Left ventricle myocardium inferior (tissue), 1 donor: ENCODE data around the gene WWP2. TPM values are rescaled to one million over a fixed set of nuclear protein-coding genes. Genes with fewer than 3 reads are reported as not detected.

Experiments used
- DNase-seq: peaks from one replicate; pipeline ENCODE4 v3.0.0-alpha.2; 2020
- H3K27ac ChIP-seq: fragments of 200-600 bp; replicated peaks from 2 replicates; pipeline ENCODE4 v1.8.0; 2021
- H3K27me3 ChIP-seq: fragments of 200-600 bp; 2 replicates; pipeline ENCODE4 v1.8.0; 2021; ENCODE audit warnings: low read depth
- H3K36me3 ChIP-seq: fragments of 200-600 bp; 2 replicates; pipeline ENCODE4 v1.8.0; 2021
- H3K4me1 ChIP-seq: fragments of 200-600 bp; 2 replicates; pipeline ENCODE4 v1.8.0; 2021
- H3K4me3 ChIP-seq: fragments of 200-600 bp; 2 replicates; pipeline ENCODE4 v1.8.0; 2021; ENCODE audit warnings: mild to moderate bottlenecking, moderate library complexity
- H3K9me3 ChIP-seq: fragments of 200-600 bp; replicated peaks from 2 replicates; pipeline ENCODE4 v1.8.0; 2021
- intact Hi-C: fragments of 100-400 bp; cut with micrococcal nuclease; formaldehyde crosslinking; loops from one replicate; pipeline ENCODE4 v1.11.0; 2022
- total RNA-seq: library from RNA; stranded (reverse); fragmentation: NEBNext Ultra II Directional; extraction: Animal tissue kit (Norgen Biotek cat#: 25700); gene quantifications from one replicate; pipeline ENCODE4 v1.2.1, GENCODE V29; 2021
- TF ChIP-seq, protein P1 (sequence below): fragments of 200-600 bp; IDR thresholded peaks from 2 replicates; pipeline ENCODE4 v1.8.0; 2021; ENCODE audit warnings: antibody characterized with exemption, mild to moderate bottlenecking, borderline replicate concordance
- donor health status: DM: no; HTN: yes; CAD: no; lungs with severe emphysema.

WWP2 gene
- total RNA-seq, 1 donor from 2014 or later, result 21.3 TPM

DNA sequence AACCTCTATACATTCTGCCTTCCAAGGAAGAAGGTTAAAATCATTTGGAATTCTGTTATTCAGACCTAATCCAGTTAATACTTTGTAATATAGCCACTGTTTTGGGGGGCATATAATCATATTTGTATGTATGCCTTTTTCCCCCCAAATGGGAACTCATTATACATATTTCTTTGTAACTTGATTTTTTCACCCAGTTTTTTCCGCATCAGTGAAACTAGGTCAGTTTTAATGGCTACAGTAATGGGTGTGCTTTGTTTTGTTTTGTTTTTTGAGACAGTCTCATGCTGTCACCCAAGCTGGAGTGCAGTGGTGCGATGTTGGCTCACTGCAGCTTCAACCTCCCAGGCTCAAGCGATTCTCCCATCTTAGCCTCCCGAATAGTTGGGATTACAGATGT is 54.9 kb downstream of the WWP2 start:
- intact Hi-C loops, result no loop called here
- H3K4me3 ChIP-seq, result no peak overlapping the region
- TF ChIP-seq, protein P1, sequence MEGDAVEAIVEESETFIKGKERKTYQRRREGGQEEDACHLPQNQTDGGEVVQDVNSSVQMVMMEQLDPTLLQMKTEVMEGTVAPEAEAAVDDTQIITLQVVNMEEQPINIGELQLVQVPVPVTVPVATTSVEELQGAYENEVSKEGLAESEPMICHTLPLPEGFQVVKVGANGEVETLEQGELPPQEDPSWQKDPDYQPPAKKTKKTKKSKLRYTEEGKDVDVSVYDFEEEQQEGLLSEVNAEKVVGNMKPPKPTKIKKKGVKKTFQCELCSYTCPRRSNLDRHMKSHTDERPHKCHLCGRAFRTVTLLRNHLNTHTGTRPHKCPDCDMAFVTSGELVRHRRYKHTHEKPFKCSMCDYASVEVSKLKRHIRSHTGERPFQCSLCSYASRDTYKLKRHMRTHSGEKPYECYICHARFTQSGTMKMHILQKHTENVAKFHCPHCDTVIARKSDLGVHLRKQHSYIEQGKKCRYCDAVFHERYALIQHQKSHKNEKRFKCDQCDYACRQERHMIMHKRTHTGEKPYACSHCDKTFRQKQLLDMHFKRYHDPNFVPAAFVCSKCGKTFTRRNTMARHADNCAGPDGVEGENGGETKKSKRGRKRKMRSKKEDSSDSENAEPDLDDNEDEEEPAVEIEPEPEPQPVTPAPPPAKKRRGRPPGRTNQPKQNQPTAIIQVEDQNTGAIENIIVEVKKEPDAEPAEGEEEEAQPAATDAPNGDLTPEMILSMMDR, result no peak
- peaks cover 13% of the 10 kb centered on the region for H3K36me3 ChIP-seq
- no peak for DNase-seq
- H3K27me3 ChIP-seq, result no peaks in the 10 kb centered on the region
- H3K27ac ChIP-seq, result no peak overlapping the region
- H3K9me3 ChIP-seq, result peaks cover 8% of the 10 kb centered on the region
- peaks cover 4% of the 10 kb centered on the region for H3K4me1 ChIP-seq

DNA sequence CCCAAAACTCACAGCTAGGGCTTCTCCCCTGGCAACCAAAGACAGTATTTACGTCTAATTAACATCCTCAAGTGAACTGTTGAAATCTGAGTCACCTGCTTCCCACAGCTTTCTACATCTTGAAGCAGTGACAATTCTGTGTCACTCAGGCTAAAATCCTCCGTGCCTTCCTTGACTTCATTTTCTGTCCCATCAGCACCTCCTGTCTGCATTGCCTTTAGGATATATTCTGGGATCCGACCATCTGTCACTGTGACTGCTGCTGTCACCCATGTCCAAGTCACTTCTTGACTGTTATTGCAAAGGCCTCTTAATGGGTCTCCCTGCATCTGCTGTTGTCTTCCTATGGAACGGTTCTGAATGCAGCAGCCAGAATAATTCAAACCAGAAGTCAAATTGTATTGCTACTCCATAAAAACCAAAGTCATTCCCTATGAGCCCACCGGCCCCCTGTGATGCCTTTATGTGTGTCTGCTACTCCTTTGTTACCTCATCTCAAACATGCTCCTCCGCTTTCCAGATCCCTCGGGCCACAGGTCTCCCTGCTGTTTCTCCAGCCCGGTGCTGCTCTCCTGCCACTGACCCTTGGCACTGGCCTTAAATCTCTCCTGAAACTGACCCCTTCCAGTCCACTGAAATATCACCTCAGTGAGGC is 56.9 kb downstream of the WWP2 start:
- Histone ChIP-seq H3K27me3 (no peaks in the 10 kb centered on the region), H3K4me3 (no peak overlapping the region), H3K36me3 (no peaks in the 10 kb centered on the region), H3K4me1 (peaks cover 14% of the 10 kb centered on the region), H3K9me3 (no peaks in the 10 kb centered on the region), H3K27ac (no peak overlapping the region)
- DNase-seq, result no peak
- TF ChIP-seq, protein P1, result no peak
- intact Hi-C loops, result no loop called here

DNA sequence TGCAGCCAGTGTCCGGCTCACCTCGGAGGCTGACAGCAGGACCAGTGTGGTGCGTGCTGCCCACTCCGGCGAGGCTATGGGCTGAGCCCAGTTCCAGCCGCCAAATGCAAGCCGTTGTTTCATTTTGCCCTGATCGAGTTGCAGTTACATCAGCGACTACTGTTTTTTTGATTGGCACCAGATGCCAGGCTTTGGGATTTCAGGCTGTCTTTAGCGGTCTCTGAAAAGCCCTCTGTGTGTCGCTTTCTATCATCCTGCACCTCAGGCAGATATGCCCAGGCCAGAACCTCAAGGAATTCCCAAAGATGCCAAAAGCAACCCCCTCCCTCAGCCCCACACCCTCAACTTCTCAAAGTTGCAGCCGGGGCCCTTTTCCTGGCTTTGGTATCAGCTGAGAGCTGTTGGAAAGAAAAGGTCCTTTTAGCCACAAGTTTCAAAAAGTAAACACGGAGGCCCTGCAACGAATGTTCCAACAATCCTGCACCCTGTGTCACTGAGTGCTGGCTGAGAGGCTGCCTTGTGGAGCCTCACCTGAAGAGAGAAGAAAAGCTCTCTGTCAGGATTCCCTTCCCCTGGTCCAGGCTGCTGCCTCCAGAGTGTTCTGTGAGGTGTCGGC is 58.9 kb downstream of the WWP2 start:
- Histone ChIP-seq H3K4me3 (no peak overlapping the region), H3K27ac (peak overlapping the region; percentile 34), H3K9me3 (no peaks in the 10 kb centered on the region), H3K36me3 (no peaks in the 10 kb centered on the region), H3K4me1 (peaks cover 18% of the 10 kb centered on the region), H3K27me3 (no peaks in the 10 kb centered on the region)
- intact Hi-C loops, result no loop called here
- TF ChIP-seq, protein P1, result no peak
- no peak for DNase-seq

DNA sequence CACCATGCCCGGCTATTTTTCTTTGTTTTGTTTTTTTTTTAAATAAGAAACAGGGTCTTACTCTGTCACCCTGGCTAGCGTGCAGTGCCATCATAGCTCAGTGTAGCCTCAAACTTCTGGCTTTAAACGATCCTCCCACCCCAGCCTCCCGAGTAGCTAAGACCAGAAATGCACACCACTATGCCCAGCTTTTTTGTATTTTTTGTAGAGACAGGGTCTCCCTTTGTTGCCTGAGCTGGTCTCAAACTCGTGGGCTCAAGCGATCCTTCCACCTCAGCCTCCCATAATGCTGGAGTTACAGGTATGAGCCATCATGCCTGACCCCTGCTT is 59.7 kb downstream of the WWP2 start:
- intact Hi-C loops, result no loop called here

DNA sequence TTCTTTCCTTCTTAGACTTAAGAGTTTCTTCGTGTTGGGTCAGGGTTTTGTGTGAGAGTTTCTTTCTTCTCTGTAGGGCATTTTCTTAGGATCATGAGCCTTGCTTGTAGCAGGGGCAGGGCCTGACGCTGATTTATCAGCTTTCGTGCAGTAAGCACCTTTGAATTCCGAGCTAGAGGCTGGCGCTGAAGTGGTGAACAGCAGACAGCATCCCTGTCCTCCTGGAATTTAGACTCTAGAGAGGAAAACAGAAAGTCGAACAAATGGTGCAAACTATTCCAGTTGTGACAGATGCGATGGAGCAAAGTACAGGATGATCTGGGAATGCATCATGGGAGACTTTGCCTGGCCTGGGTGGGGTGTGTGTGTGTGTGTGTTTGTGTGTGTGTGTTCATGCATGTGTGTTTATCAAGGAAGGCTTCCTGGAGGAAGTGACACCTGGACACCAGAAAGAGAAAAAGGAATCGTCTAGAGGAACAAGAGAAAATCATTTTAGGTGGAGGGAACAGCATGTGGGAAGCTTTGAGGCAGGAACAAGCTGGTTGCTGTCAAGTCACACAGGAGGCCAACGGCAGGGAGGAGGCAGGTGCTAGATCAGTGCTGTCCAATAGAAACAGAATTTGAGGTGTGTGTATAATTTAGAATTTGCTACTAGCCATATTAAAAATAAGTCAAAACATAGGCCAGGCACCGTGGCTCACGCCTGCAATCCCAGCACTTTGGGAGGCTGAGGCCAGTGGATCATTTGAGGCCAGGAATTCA is 60.2 kb downstream of the WWP2 start:
- H3K4me1 ChIP-seq, result peaks cover 23% of the 10 kb centered on the region
- TF ChIP-seq, protein P1, result no peak
- no peak for DNase-seq
- no peaks in the 10 kb centered on the region for H3K9me3 ChIP-seq
- H3K27ac ChIP-seq, result peak overlapping the region; percentile 78
- no peak overlapping the region for H3K4me3 ChIP-seq
- intact Hi-C loops, result no loop called here
- H3K36me3 ChIP-seq, result no peaks in the 10 kb centered on the region
- H3K27me3 ChIP-seq, result no peaks in the 10 kb centered on the region

More for the DNA sequence above, 59.7 kb downstream of the WWP2 start:
- H3K9me3 ChIP-seq, result no peaks in the 10 kb centered on the region
- no peak for DNase-seq
- H3K27ac ChIP-seq, result no peak overlapping the region
- TF ChIP-seq, protein P1, result no peak
- H3K4me3 ChIP-seq, result no peak overlapping the region
- peaks cover 18% of the 10 kb centered on the region for H3K4me1 ChIP-seq
- no peaks in the 10 kb centered on the region for H3K27me3 ChIP-seq
- H3K36me3 ChIP-seq, result no peaks in the 10 kb centered on the region
